ENCODE measurements around the gene NOC3L. TPM values are rescaled to one million over a fixed set of nuclear protein-coding genes. Genes with fewer than 3 reads are reported as not detected.

NOC3L gene
- total and polyA plus RNA-seq, 4 donors: 3.6 to 14.7 (median 7.2) TPM

GRCh38 chr10:94308866-94309265, 53.9 kb downstream of the NOC3L start:
- H3K4me3 ChIP-seq (ENCODE audit: low read depth in 1 of 3, low read length in 3 of 3): no peak overlapping the region
- no peaks in the 10 kb centered on the region for H3K36me3 ChIP-seq (ENCODE audit: control insufficient read depth in 4 of 4, insufficient read depth in 3 of 4, low read depth in 1 of 4, low read length in 3 of 4)
- no peak for DNase-seq (ENCODE audit: low spot score)
- H3K27me3 ChIP-seq (ENCODE audit: control insufficient read depth in 4 of 4, insufficient read depth in 4 of 4, low read length in 3 of 4): no peaks in the 10 kb centered on the region
- H3K9ac ChIP-seq (ENCODE audit: low read depth in 1 of 2, low read length in 2 of 2): no peak overlapping the region
- 93% methylated on average over 3 of the region's 3 CpGs for WGBS
- peaks cover 0 to 6% (median 0%) of the 10 kb centered on the region in 4 donors for H3K4me1 ChIP-seq (ENCODE audit: control insufficient read depth in 4 of 4, insufficient read depth in 4 of 4, low read length in 3 of 4)
- H3K27ac ChIP-seq (ENCODE audit: low read depth in 1 of 2, low read length in 2 of 2): no peak overlapping the region
- no peak for TF ChIP-seq HNF4G (IDR thresholded peaks at IDR 0.05)
- TF ChIP-seq ZBTB33 (IDR thresholded peaks at IDR 0.05): no peak
- TF ChIP-seq REST (IDR thresholded peaks at IDR 0.05): no peak
- TF ChIP-seq ATF3 (IDR thresholded peaks at IDR 0.05): no peak
- TF ChIP-seq TAF1 (conservative IDR thresholded peaks at IDR 0.05): no peak
- TF ChIP-seq JUND (IDR thresholded peaks at IDR 0.05): no peak
- no peak for TF ChIP-seq CTCF (IDR thresholded peaks at IDR 0.05; ENCODE audit: low read depth, low read length, missing input control)
- TF ChIP-seq NR2F2 (IDR thresholded peaks at IDR 0.05): no peak
- TF ChIP-seq HNF4A (conservative IDR thresholded peaks at IDR 0.05): no peak
- no peak for TF ChIP-seq YY1 (IDR thresholded peaks at IDR 0.05)
- TF ChIP-seq EGR1 (IDR thresholded peaks at IDR 0.05; ENCODE audit: low read depth in 2 of 2): no peak
- no peak for TF ChIP-seq FOXA2 (IDR thresholded peaks at IDR 0.05)
- no peak for TF ChIP-seq RXRA (IDR thresholded peaks at IDR 0.05)
- TF ChIP-seq MAX (IDR thresholded peaks at IDR 0.05): no peak
- no peak for TF ChIP-seq RAD21 (IDR thresholded peaks at IDR 0.05)
- TF ChIP-seq FOXA1 (IDR thresholded peaks at IDR 0.05): no peak
- no peak for TF ChIP-seq GABPA (IDR thresholded peaks at IDR 0.05 in 1 of 2, conservative IDR thresholded peaks at IDR 0.05 in 1 of 2)
- TF ChIP-seq SP1 (IDR thresholded peaks at IDR 0.05): no peak
- no peaks in the 10 kb centered on the region for H3K9me3 ChIP-seq (ENCODE audit: control insufficient read depth in 4 of 4, low read length in 3 of 4)

Data from liver (tissue), 9 donors.